ENCODE measurements around the gene TAF11L14.
"Not testable (repeated sequence)": the region's sequence is repeated elsewhere in the genome, so short reads cannot be mapped to it uniquely, and the experiment has no call there.

Gene TAF11L14

DNA sequence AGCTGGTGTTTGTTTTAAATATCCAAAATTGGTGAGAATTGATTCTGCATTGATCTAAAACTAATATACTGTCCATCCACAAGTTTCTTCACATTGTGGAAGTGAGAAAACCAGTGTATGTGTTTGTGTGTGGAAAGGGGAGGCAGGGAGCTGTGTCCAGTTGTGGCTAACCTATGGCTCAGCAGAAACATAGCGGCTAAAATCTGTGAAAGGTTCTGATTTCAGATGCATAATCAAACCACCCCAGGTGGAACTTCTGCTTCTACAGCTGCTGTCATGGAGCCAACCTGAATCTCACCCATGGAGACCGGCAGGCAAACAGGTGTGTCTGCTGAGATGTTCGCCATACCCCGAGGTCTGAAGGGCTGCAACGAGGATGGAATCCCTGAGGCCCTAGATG, at the start of gene TAF11L14:
Gene TAF11L14, plus strand, starts transcription at position 301 of the 400 bp plus-strand sequence.
- DNase-seq (ENCODE audit: low read depth in 1 of 2, low spot score in 1 of 2): no peak

DNA sequence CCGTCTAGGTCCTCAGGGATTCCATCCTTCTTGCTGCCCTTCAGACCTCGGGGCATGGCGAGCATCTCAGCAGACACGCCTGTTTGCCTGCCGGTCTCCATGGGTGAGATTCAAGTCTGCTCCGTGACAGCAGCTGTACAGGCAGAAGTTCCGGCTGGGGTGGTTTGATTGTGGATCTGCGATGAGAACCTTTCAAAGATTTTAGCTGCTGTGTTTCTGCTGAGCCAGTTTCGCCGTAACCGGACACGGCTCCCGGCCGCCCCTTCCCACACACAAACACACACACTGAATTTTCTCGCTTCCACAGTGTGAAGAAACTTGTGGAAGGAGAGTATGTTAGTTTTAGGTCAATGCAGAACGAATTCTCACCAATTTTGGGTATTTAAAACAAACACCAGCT, 48.6 kb upstream of the TAF11L14 start, which contains the start of gene TAF11L7:
Gene TAF11L7, minus strand, starts transcription at position 101 of the 400 bp plus-strand sequence.
- not testable (repeated sequence) for DNase-seq (ENCODE audit: low read depth in 1 of 2, low spot score in 1 of 2)

DNA sequence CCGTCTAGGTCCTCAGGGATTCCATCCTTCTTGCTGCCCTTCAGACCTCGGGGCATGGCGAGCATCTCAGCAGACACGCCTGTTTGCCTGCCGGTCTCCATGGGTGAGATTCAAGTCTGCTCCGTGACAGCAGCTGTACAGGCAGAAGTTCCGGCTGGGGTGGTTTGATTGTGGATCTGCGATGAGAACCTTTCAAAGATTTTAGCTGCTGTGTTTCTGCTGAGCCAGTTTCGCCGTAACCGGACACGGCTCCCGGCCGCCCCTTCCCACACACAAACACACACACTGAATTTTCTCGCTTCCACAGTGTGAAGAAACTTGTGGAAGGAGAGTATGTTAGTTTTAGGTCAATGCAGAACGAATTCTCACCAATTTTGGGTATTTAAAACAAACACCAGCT, 43.4 kb upstream of the TAF11L14 start, which contains the start of gene TAF11L8:
Gene TAF11L8, minus strand, starts transcription at position 101 of the 400 bp plus-strand sequence.
- not testable (repeated sequence) for DNase-seq (ENCODE audit: low read depth in 1 of 2, low spot score in 1 of 2)

DNA sequence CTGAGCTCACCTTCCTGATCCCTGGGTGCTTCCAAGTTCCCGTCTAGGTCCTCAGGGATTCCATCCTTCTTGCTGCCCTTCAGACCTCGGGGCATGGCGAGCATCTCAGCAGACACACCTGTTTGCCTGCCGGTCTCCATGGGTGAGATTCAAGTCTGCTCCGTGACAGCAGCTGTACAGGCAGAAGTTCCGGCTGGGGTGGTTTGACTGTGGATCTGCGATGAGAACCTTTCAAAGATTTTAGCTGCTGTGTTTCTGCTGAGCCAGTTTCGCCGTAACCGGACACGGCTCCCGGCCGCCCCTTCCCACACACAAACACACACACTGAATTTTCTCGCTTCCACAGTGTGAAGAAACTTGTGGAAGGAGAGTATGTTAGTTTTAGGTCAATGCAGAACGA, 40.0 kb upstream of the TAF11L14 start, which contains the start of gene TAF11L9:
Gene TAF11L9, minus strand, starts transcription at position 140 of the 400 bp plus-strand sequence.
- DNase-seq (ENCODE audit: low read depth in 1 of 2, low spot score in 1 of 2): not testable (repeated sequence)

DNA sequence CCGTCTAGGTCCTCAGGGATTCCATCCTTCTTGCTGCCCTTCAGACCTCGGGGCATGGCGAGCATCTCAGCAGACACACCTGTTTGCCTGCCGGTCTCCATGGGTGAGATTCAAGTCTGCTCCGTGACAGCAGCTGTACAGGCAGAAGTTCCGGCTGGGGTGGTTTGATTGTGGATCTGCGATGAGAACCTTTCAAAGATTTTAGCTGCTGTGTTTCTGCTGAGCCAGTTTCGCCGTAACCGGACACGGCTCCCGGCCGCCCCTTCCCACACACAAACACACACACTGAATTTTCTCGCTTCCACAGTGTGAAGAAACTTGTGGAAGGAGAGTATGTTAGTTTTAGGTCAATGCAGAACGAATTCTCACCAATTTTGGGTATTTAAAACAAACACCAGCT, 36.5 kb upstream of the TAF11L14 start, which contains the start of gene TAF11L10:
Gene TAF11L10, minus strand, starts transcription at position 101 of the 400 bp plus-strand sequence.
- DNase-seq (ENCODE audit: low read depth in 1 of 2, low spot score in 1 of 2): not testable (repeated sequence)

DNA sequence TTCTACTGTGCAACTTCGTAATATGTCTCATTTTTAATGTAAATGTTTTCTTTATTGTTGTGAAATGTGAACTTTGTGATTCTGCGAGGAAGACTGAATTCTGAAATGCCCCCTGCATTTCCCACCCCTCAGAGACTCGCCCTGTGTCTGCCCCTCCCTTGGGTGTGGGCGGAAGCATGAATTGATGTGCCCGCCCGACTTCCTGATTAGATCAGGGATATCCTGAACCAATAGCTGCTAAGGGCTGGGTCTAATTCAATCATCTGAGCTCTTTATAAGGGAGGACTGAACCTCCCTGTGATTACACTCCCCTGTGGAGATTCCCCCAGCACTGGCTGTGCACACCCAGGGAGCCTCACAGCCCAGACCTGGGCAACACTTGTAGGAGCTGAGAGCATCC, 30.4 kb upstream of the TAF11L14 start, which contains the start of gene TAF11L11:
Gene TAF11L11, plus strand, starts transcription at position 304 of the 400 bp plus-strand sequence.
- DNase-seq (ENCODE audit: low read depth in 1 of 2, low spot score in 1 of 2): not testable (repeated sequence)

DNA sequence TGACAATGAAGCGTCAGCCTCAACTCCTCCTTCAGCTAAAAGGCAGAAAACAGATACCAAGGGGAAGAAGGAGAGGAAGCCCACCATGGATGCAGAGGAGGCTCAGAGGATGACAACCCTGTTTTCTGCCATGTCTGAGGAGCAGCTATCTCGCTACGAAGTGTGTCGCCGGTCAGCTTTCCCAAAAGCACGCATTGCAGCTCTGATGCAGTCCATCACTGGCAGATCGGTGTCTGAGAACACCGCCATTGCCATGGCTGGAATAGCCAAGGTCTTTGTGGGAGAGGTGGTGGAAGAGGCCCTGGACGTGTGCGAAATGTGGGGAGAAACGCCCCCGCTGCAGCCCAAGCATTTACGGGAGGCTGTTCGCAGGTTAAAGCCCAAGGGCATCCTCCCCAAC, 29.3 kb upstream of the TAF11L14 start:
- no peak for DNase-seq (ENCODE audit: low read depth in 1 of 2, low spot score in 1 of 2)

DNA sequence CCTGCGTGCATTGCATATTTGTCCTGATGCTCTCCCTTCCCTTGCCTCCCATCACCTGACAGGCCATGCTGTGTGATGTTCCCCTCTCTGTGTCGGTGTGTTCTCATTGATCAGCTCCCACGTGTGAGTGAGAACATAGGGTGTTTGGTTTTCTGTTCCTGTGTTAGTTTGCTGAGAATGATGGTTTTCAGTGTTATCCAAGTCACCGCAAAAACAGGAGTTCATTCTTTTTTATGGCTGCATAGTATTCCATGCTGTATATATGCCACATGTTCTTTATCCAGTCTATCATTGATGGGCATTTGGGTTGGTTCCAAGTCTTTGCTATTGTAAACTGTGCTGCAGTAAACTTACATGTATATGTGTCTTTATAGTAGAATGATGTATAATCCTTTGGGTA, 26.8 kb upstream of the TAF11L14 start:
- not testable (repeated sequence) for DNase-seq (ENCODE audit: low read depth in 1 of 2, low spot score in 1 of 2)

DNA sequence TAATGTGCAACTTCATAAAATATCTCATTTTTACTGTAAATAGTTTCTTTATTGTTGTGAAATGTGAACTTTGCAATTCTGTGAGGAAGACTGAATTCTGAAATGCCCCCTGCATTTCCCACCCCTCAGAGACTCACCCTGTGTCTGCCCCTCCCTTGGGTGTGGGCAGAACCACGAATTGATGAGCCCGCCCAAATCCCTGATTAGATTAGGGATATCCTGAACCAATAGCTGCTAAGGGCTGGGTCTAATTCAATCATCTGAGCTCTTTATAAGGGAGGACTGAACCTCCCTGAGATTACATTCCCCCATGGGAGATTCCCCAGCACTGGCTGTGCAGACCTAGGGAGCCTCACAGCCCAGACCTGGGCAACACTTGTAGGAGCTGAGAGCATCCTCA, 24.2 kb upstream of the TAF11L14 start, which contains the start of gene TAF11L12:
Gene TAF11L12, plus strand, starts transcription at position 301 of the 400 bp plus-strand sequence.
- not testable (repeated sequence) for DNase-seq (ENCODE audit: low read depth in 1 of 2, low spot score in 1 of 2)

DNA sequence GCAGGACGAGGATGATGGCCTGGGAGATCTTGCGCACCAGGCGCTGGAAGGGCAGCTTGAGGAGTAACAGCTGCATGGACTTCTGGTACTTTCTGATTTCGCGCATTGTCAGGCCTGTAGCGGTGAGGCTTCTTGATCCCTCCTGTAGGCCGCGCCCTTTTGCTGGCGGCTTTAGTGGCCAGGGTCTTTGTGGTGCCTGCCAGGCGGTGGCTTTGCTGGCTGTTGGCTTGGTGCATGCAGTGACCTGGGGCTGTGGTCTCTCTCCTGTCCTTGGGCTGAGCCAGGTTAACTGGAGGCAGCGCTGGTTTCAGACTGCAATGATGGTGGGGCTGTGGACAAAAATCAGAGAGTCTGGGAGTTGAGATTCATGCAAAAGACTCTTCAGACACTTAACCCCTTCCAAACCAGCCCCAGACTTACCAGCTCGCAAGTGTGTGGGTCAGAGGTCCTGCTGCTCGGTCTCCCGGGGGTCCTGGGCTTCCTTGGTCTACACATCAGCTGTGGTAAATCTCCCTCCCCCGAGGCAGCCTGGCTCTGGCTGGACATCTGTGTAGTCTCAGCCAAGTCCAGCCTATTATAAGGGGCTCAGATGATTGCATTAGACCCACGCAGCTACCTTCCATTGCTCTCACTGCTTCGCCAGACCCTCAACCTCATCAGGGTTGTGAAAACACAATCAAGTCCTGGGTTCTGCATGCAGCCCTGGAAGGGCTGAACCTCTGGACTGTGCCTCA, 19.2 kb upstream of the TAF11L14 start:
- DNase-seq (ENCODE audit: low read depth in 1 of 2, low spot score in 1 of 2): no peak

DNA sequence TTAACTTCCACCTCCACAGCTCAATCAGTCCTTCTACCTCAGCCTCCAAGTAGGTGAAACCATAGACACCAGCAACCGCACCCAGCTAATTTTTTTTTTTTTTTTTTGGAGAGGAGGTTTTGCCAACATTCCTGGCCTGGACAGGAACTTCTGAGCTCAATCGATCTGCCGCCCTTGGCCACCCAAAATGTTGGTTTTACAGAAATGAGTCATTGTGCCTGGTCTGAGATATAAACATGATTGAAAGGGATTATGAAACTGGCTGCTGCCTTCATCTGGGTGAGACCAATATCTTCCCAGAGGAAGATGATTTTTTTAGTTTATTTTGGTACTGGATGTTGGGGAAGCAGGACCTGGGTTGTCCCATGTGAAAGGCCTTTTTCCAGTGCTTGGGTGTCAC, 14.9 kb upstream of the TAF11L14 start:
- no peak for DNase-seq (ENCODE audit: low read depth in 1 of 2, low spot score in 1 of 2)

DNA sequence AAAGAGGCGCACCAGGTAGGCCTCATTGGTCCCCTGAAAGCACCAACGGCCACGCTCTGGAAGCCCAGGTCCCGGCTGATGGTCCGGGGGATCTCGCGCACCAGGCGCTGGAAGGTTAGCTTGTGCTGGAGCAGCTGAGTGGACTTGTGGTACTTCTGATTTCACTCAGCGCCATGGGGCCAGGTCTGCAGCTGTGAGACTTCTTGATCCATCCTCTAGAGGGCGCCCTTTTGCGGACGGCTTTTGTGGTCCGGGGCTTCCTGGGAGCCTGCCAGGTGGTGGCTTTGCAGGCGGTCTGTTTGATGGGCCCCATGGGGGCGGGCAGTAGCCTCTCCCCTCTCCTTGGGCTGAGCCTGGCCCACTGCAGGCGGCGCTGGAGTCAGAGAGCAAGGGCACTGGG, 13.6 kb upstream of the TAF11L14 start:
- DNase-seq (ENCODE audit: low read depth in 1 of 2, low spot score in 1 of 2): no peak

DNA sequence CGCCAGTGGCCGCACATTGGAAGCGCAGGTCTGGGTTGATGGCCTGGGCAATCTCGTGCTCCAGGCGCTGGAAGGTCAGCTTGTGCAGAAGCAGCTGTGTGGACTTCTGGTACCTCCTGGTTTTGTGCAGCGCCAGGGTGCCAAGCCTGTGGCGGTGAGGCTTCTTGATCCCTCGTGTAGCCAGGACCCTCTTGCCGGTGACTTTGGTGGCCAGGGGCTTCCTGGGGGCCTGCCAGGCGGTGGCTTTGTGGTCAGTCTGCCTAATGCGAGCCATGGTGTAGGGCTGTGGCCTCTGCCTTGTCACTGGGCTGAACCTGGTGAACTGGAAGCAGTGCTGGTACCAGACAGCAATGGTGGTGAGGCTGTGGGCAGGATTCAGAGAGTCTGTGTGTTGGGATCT, 8.6 kb upstream of the TAF11L14 start:
- DNase-seq (ENCODE audit: low read depth in 1 of 2, low spot score in 1 of 2): no peak

DNA sequence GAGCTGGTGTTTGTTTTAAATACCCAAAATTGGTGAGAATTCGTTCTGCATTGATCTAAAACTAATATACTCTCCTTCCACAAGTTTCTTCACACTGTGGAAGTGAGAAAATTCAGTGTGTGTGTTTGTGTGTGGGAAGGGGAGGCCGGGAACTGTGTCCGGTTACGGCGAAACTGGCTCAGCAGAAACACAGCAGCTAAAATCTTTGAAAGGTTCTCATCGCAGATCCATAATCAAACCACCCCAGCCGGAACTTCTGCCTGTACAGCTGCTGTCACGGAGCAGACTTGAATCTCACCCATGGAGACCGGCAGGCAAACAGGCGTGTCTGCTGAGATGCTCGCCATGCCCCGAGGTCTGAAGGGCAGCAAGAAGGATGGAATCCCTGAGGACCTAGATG, 2.5 kb upstream of the TAF11L14 start, which contains the start of gene TAF11L13:
Gene TAF11L13, plus strand, starts transcription at position 301 of the 400 bp plus-strand sequence.
- not testable (repeated sequence) for DNase-seq (ENCODE audit: low read depth in 1 of 2, low spot score in 1 of 2)

DNA sequence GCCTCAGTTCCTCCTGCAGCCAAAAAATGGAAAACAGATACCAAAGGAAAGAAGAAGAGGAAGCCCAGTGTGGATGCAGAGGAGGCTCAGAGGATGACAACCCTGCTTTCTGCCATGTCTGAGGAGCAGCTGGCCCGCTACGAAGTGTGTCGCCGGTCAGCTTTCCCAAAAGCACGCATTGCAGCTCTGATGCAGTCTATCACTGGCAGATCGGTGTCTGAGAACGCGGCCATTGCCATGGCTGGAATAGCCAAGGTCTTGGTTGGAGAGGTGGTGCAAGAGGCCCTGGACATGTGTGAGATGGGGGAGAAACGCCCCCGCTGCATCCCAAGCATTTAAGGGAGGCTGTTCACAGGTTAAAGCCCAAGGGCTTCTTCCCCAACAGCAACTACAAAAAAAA, 15.0 kb downstream of the TAF11L14 start:
- not testable (repeated sequence) for DNase-seq (ENCODE audit: low read depth in 1 of 2, low spot score in 1 of 2)

DNA sequence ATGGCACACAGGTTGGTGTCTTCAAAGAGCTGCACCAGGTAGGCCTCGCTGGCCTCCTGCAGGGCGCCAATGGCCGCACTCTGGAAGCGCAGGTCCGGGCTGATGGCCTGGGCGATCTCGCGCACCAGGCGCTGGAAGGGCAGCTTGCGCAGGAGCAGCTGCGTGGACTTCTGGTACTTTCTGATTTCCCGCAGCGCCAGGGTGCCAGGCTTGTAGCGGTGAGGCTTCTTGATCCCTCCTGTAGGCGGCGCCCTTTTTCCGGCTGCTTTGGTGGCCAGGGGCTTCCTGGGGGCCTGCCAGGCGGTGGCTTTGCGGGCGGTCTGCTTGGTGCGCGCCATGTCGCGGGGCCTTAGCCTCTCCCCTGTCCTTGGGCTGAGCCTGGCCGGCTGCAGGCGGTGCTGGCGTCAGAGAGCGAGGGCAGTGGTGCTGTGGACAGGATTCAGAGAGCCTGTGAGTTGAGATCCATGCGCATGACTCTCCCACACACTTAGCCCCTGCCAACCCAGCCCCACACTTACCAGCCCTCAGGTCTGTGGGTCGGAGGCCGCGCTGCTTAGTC, 21.0 kb downstream of the TAF11L14 start:
- not testable (repeated sequence) for DNase-seq (ENCODE audit: low read depth in 1 of 2, low spot score in 1 of 2)

DNA sequence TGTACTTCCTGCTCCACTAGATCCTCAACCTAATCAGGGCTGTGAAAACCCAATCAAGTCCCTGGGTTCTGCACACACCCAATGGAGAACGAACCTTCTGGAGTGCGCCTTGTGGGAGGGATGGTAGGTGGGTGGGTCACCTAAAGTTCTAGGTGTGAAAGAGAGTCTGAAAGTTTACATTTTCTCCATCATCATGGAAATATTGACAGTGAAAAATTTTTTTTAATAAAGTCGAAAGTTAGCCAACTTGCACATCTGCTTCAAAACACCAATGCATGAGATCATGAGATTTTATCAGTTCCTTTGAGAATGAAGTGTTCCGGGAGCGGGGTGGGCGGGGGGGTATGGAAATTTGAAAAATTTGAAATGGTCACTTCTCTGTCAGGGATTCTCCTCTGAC, 21.7 kb downstream of the TAF11L14 start:
- no peak for DNase-seq (ENCODE audit: low read depth in 1 of 2, low spot score in 1 of 2)

DNA sequence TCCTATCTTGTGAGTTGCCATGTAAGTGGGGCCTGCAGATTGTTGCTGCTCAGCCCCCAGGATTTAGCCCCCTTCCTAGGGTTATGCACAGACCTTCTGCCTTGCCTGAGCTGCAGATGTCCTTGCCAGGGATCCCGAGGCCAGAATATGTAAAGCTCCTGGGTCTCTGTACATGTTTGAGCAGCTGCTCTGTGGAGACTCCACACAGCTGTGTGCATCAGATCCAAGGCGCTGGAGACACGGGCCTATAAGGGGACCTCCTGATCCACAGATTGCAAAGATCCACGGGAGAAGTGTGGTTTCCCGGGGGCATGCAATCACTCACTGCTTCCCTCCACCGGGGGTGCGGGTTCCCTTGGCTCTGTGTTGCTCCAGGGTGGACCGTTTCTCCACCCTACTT, 28.9 kb downstream of the TAF11L14 start:
- no peak for DNase-seq (ENCODE audit: low read depth in 1 of 2, low spot score in 1 of 2)

DNA sequence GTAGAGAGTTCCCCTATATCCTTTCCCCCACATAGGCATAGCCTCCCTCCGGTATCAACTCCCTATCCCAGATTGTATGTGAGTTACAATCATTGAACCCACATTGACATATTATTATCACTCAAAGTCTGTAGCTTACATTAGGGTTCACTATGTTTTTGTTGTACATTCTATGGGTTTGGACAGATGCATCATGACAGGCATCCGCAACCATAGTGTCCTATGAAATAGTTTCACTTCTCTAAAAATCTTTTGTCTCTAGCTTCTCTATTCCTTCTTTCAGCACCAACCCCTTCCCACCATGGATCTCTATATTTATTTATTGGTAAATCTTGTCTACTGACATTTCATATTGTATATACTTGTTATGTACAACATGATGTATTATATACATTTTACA, 31.6 kb downstream of the TAF11L14 start:
- DNase-seq (ENCODE audit: low read depth in 1 of 2, low spot score in 1 of 2): no peak

DNA sequence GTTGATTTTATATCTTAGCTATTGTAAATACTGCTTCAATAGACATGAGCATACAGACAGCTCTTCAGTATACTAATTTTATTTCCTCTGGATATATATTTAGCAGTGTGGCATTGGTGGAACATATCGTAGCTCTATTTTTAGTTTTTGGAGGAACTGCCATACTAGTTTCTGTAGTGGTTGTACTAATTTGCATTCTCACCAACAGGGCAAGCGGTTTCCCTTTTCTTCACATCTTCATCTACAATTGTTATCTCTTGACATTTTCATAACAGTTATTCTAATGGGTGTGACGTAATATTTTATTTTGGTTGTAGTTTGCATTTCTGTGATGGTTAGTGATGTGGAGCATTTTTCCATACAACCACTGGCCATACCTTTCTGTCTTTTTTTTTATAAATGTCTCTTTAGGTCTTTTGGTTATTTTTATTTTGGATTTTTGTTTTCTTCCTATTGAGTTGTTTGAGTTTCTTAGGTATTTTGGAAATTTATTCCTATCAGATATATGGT, 32.5 kb downstream of the TAF11L14 start:
- no peak for DNase-seq (ENCODE audit: low read depth in 1 of 2, low spot score in 1 of 2)

DNA sequence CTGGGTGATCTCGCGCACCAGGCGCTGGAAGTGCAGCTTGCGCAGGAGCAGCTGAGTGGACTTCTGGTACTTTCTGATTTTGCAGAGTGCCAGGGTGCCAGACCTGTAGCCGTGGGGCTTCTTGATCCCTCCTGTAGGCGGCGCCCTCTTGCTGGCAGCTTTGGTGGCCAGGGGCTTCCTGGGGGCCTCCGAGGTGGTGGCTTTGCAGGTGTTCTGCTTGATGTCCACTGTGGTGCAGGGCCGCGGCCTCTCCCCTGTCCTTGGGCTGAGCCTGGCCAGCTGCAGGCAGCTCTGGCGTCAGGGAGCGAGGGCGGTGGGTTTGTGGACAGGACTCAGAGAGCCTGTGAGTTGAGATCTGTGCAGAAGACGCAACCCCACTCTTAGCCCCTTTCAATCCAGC, 36.1 kb downstream of the TAF11L14 start:
- DNase-seq (ENCODE audit: low read depth in 1 of 2, low spot score in 1 of 2): no peak
